Measurements from ENCODE around the gene EMILIN2. TPM values are rescaled to one million over a fixed set of nuclear protein-coding genes. Genes with fewer than 3 reads are reported as not detected.
A peak's percentile ranks its signal among the peaks of the same experiment; 100 is the strongest.

The EMILIN2 gene
- polyA plus RNA-seq, 3 donors: 13.5 to 21.6 (median 15.1) TPM

DNA sequence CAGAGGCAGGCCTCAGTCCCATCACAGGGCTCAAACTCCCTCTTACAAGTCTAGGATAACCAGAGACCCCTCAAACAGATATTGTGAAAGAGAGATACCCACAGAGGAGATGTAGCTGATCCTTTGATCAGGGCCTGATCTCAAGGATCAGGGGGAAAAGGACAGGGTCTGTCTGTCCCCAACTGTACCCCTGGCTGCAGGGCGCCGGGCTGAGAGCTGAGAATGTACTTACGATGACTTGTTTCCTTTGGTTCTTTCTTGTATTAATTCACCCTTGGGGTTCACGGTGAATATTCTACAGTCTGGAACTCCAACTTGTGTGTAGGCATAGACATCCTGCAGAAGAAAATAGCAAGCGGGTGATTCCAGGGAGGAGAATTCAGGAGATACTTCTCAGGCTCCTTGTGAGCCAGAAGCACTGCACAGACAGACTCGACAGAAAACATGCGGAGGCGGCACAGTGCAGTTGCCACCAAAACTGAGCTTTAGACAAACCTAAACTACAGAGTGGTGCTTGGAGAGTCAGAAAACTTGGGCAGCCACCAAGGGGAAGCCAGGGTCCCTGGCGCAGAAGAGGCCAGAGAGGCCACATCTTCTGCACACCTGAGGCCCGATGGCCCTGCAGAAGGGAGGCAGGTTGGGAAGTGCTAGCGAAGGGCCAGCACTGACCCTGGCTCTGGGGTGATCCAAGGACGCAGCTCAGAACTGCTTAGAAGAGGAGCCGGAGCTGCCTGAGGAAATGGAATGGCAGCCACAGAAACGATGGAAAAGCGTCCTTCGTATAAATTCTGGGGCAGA lies 73.9 kb downstream of the EMILIN2 start:
- no peak for DNase-seq (ENCODE audit: extremely low read depth in 1 of 11, low read depth in 9 of 11, low spot score in 4 of 11)

DNA sequence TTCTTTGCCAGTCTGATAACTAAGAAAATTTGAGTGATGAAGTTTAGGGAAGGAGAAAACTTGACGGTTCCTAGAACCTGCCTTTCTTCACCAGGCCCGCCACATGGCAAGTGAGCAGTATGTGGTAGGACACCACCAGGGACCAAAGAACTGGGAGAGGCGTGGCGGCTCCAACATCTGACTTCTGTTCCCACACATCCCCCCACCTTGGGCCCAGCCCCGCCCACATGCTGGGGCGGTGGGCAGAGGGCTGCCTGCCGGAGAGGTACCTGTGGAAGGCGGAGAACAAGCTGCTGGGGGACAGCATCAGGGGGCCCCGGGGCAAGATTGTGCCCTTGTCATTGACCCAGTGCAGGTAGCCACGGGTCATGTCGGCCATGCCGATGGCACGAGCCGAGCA lies 75.0 kb downstream of the EMILIN2 start:
- DNase-seq (ENCODE audit: extremely low read depth in 1 of 11, low read depth in 9 of 11, low spot score in 4 of 11): no peak

- no peak for DNase-seq (ENCODE audit: extremely low read depth in 1 of 11, low read depth in 9 of 11, low spot score in 4 of 11)
These were observed 76.7 kb downstream of the EMILIN2 start for GRCh38 chr18:2923464-2923863.

- no peak for DNase-seq (ENCODE audit: extremely low read depth in 1 of 11, low read depth in 9 of 11, low spot score in 4 of 11)
These were observed 78.1 kb downstream of the EMILIN2 start for GRCh38 chr18:2924920-2925319.

GRCh38 chr18:2926528-2926927 lies 79.7 kb downstream of the EMILIN2 start:
- DNase-seq (ENCODE audit: extremely low read depth in 1 of 11, low read depth in 9 of 11, low spot score in 4 of 11): no peak

- DNase-seq (ENCODE audit: extremely low read depth in 1 of 11, low read depth in 9 of 11, low spot score in 4 of 11): no peak
These were observed 80.9 kb downstream of the EMILIN2 start for GRCh38 chr18:2927745-2928144.

- peak in 6 of 11 donors; percentile 31 to 77 (median 56) for DNase-seq (ENCODE audit: extremely low read depth in 1 of 11, low read depth in 9 of 11, low spot score in 4 of 11)
These were observed 85.7 kb downstream of the EMILIN2 start for GRCh38 chr18:2932247-2933181.

GRCh38 chr18:2933995-2934394 lies 87.2 kb downstream of the EMILIN2 start:
- no peak for DNase-seq (ENCODE audit: extremely low read depth in 1 of 11, low read depth in 9 of 11, low spot score in 4 of 11)

DNA sequence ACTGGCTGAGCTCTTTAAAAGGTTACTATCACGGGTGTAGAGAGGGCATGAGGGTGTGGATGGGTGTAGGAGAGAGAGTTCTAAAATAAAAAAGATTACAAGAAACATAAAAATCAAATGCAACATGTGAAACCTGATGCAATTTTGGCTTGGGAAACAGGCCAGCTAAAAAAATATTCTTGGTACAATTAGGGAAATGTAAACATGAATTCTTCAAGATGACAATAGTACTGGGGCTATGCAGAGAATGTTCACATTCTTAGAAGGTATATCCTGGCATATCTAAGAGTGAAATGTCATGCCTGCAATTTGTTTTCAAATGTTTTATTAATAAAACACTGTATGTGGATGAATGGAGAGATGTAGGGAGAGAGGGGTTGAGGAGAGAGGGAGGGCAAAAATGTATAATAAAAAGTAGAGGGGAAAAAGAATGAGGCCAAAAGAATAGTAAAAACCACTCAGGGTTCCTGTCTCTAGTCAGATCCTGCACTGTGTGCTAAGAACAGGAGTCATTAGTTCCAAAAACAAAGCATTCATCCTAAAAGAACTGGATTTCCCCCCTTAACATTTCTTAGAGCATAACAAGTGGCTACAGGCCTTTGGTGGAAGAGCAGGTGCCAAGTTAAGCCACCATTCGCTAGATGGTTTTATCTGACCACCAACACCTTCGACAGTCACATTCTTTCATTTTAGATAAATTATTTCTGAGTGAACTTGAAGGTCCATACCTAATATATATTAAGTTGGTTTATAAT lies 88.8 kb downstream of the EMILIN2 start:
- no peak for DNase-seq (ENCODE audit: extremely low read depth in 1 of 11, low read depth in 9 of 11, low spot score in 4 of 11)

- peak in 7 of 11 donors; percentile 42 to 81 (median 54) for DNase-seq (ENCODE audit: extremely low read depth in 1 of 11, low read depth in 9 of 11, low spot score in 4 of 11)
These were observed 92.5 kb downstream of the EMILIN2 start for GRCh38 chr18:2939317-2939716.

DNA sequence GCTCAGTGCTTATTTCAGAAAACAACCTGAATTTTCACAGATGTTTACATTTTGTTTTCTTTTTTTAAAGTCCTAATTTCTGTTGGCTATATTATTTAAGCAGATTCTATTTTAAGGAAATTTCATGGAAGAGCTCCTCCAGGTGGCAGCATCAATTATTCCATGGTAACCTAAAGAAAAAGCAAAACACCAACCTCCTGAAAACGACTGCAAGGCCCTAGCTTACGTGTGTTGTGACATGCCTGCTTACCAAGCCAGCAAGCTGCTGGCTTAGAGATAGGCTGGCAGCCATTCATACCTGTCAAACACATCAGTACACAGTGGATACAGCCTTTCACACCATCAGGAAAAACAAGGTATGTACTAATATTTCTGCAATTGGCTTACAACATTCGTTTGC lies 101.2 kb downstream of the EMILIN2 start:
- peak in 8 of 11 donors; percentile 15 to 47 (median 34) for DNase-seq (ENCODE audit: extremely low read depth in 1 of 11, low read depth in 9 of 11, low spot score in 4 of 11)

DNA sequence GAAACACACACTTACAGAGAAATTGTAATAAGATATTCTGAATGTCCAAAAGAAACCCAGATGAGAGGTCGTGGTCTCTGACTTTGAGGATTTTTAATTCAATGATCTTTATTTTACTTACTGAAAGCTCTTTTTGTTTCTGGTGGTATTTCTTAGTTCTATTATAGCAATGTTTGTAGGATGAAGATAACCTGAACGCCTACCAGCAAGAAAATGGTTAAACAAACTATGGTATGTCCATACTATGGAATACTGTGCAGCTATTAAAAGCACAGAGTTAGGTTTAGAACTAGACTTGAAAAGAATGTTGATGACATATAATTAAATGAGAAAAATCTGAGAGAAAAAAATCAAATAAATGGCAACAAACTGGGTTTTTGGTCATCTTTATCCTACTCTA lies 105.8 kb downstream of the EMILIN2 start:
- no peak for DNase-seq (ENCODE audit: extremely low read depth in 1 of 11, low read depth in 9 of 11, low spot score in 4 of 11)

GRCh38 chr18:2953935-2954653 lies 107.3 kb downstream of the EMILIN2 start:
- DNase-seq (ENCODE audit: extremely low read depth in 1 of 11, low read depth in 9 of 11, low spot score in 4 of 11): no peak

DNA sequence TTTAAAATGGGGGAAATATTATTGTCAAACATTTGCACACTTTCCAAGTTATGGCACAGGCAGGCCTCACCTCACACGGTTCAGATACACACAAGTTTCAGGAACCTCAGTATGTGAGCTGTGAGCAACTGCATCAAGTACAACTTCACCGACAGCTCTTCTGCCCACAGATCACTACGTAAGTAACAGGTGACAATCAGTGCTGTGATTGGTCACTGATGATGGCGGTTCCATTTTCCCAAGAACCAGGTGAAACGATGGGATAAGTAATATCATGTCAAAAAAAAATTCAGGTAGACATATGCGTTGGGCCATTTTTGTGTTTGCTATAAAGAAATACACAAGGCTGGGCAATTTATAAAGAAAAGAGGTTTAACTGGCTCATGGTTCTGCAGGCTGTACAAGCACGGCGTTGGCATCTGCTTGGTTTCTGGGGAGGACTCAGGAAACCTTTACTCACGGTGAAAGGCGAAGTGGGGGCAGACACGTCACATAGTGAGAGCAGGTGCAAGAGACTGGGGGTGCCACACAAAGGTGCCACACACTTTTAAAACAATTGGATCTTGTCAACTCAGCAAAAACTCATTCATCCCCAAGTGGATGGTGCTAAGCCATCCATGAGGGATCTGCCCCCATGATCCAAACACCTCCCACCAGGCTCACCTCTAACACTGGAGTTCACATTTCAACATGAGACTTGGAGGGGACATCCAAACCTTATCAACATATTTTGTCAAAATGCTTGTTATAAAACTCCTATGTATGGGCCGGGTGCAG lies 108.3 kb downstream of the EMILIN2 start:
- DNase-seq (ENCODE audit: extremely low read depth in 1 of 11, low read depth in 9 of 11, low spot score in 4 of 11): no peak

GRCh38 chr18:2956056-2956455 lies 109.2 kb downstream of the EMILIN2 start:
- no peak for DNase-seq (ENCODE audit: extremely low read depth in 1 of 11, low read depth in 9 of 11, low spot score in 4 of 11)

GRCh38 chr18:2958819-2959298 lies 112.1 kb downstream of the EMILIN2 start:
- DNase-seq (ENCODE audit: extremely low read depth in 1 of 11, low read depth in 9 of 11, low spot score in 4 of 11): no peak

- DNase-seq (ENCODE audit: extremely low read depth in 1 of 11, low read depth in 9 of 11, low spot score in 4 of 11): no peak
These were observed 112.5 kb downstream of the EMILIN2 start for GRCh38 chr18:2959341-2959740.

Measured in renal cortex interstitium (tissue), 11 donors.